NCI-H345 (cell line): ENCODE data around the gene NBPF4.
A peak's percentile ranks its signal among the peaks of the same experiment; 100 is the strongest.
"Not testable (repeated sequence)": the region's sequence is repeated elsewhere in the genome, so short reads cannot be mapped to it uniquely, and the experiment has no call there.

ENCODE experiments used
- DNase-seq: peaks from one replicate; lab custom pipeline; 2025; lab: John Stamatoyannopoulos, UW

The NBPF4 gene

GRCh38 chr1:108243976-108244375, at the start of gene NBPF4:
TSS of gene NBPF4 (minus strand) at chr1:108244076. CDS start at chr1:108243761, 315 bp downstream.
- not testable (repeated sequence) for DNase-seq

GRCh38 chr1:108282528-108283257, 38.8 kb upstream of the NBPF4 start:
- DNase-seq: not testable (repeated sequence)

GRCh38 chr1:108272485-108273327, 28.8 kb upstream of the NBPF4 start:
- DNase-seq: not testable (repeated sequence)

- not testable (repeated sequence) for DNase-seq
These were observed 23.2 kb upstream of the NBPF4 start for GRCh38 chr1:108267097-108267496.

GRCh38 chr1:108261967-108262366, 18.1 kb upstream of the NBPF4 start:
- not testable (repeated sequence) for DNase-seq

GRCh38 chr1:108261519-108261918, 17.6 kb upstream of the NBPF4 start:
- not testable (repeated sequence) for DNase-seq

GRCh38 chr1:108260578-108261259, 16.8 kb upstream of the NBPF4 start:
- DNase-seq: not testable (repeated sequence)

GRCh38 chr1:108255426-108255825, 11.6 kb upstream of the NBPF4 start:
- not testable (repeated sequence) for DNase-seq

- not testable (repeated sequence) for DNase-seq
These were observed 4.5 kb downstream of the NBPF4 start for GRCh38 chr1:108239426-108239825.

- not testable (repeated sequence) for DNase-seq
These were observed 8.6 kb downstream of the NBPF4 start for GRCh38 chr1:108235308-108235707.

- not testable (repeated sequence) for DNase-seq
These were observed 11.7 kb downstream of the NBPF4 start for GRCh38 chr1:108232183-108232582.

- not testable (repeated sequence) for DNase-seq
These were observed 13.9 kb downstream of the NBPF4 start for GRCh38 chr1:108229976-108230375.

- not testable (repeated sequence) for DNase-seq
These were observed 16.1 kb downstream of the NBPF4 start for GRCh38 chr1:108227772-108228171.

- not testable (repeated sequence) for DNase-seq
These were observed 17.0 kb downstream of the NBPF4 start for GRCh38 chr1:108226855-108227254.

- not testable (repeated sequence) for DNase-seq
These were observed 20.6 kb downstream of the NBPF4 start for GRCh38 chr1:108223226-108223625.

- not testable (repeated sequence) for DNase-seq
These were observed 26.2 kb downstream of the NBPF4 start for GRCh38 chr1:108217515-108218174.

GRCh38 chr1:108217007-108217406, 26.9 kb downstream of the NBPF4 start:
- not testable (repeated sequence) for DNase-seq

- not testable (repeated sequence) for DNase-seq
These were observed 27.6 kb downstream of the NBPF4 start for GRCh38 chr1:108216028-108216890.

GRCh38 chr1:108214641-108215465, 29.0 kb downstream of the NBPF4 start:
- peak; percentile 35 for DNase-seq

GRCh38 chr1:108211014-108211413, 32.9 kb downstream of the NBPF4 start:
- no peak for DNase-seq
